ENCODE results near the gene USP34.

Gene USP34

DNA sequence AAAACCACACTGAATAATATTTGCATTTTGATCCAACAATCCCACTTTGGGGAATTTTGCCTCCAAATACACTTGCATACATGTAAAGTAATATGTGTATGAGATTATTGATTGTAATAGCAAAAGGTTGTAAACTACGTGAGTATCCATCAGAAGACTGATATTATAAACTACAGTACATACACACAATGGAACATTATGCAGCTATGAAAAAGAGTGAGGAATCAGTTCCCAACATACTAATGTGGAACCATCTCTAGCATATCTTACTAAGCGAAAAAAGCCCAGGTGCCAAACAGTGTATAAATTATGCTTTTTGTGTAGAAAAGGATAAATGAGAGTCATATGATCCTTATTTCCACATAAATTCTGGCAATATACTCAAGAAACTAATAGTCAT, 324.9 kb downstream of the USP34 start:
- Histone ChIP-seq H3K9ac (ENCODE audit: low read depth, low read length) (no peak overlapping the region; the same call in 1 of the 2 replicates), H3K4me1 (ENCODE audit: insufficient read depth, low read length) (no peaks in the 10 kb centered on the region), H3K9me3 (ENCODE audit: control insufficient read depth, insufficient read depth, low read length) (no peaks in the 10 kb centered on the region), H3K36me3 (ENCODE audit: insufficient read depth, low read length) (peaks cover 15% of the 10 kb centered on the region; the same call in 1 of the 2 replicates)

DNA sequence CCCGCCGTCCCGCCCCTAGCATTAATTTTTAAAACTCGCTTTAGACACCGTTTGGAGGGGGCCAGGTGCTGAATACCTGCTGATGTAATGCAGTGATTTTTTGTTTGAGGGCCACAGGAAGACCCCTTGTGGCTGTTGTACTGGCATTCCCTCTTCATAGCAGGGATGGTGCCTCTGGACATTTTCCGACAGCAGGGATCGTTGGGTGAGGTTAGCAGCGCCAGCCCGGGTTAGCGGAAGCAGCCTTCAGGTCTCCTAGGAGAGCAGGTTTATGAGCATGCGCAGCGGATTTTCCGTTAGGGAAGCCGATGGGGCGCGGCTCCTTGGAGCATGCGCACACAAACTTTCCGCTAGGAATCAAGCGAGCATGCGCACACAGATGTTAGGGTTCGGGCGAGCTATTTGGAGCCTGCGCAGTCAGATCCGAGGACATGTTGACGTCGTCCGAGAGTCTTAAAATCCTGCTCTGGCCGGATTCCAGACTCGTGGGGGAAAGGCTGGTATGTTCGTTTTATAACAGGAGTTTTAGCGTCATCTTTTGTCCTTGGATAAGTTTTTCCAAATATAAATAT, 326.1 kb downstream of the USP34 start:
- Histone ChIP-seq H3K9ac (ENCODE audit: low read depth, low read length) (peak overlapping the region; percentile 88; the same call in 1 of the 2 replicates), H3K4me1 (ENCODE audit: insufficient read depth, low read length) (no peaks in the 10 kb centered on the region), H3K36me3 (ENCODE audit: insufficient read depth, low read length) (peaks cover 7% of the 10 kb centered on the region; the same call in 1 of the 2 replicates), H3K9me3 (ENCODE audit: control insufficient read depth, insufficient read depth, low read length) (no peaks in the 10 kb centered on the region)

DNA sequence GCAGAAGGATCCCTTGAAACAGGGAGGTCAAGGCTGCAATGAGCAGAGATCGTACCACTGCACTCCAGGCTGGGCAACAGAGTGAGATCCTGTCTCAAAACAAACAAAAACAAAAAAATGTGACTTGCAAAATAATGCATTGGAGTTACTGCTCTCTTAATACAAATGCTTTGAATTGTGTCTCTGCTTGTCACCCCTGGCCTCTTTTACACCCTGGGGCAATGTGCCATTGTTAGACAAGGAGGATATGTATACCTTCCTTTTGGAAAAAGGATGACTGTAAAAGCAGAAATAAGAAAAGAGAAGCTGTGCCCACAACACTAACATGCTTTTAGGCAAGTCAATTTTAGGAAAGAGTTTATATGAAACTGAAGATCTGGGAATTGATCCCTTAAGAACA, 329.7 kb downstream of the USP34 start:
- Histone ChIP-seq H3K9ac (ENCODE audit: low read depth, low read length) (no peak overlapping the region), H3K36me3 (ENCODE audit: insufficient read depth, low read length) (no peaks in the 10 kb centered on the region), H3K9me3 (ENCODE audit: control insufficient read depth, insufficient read depth, low read length) (no peaks in the 10 kb centered on the region), H3K4me1 (ENCODE audit: insufficient read depth, low read length) (no peaks in the 10 kb centered on the region)

DNA sequence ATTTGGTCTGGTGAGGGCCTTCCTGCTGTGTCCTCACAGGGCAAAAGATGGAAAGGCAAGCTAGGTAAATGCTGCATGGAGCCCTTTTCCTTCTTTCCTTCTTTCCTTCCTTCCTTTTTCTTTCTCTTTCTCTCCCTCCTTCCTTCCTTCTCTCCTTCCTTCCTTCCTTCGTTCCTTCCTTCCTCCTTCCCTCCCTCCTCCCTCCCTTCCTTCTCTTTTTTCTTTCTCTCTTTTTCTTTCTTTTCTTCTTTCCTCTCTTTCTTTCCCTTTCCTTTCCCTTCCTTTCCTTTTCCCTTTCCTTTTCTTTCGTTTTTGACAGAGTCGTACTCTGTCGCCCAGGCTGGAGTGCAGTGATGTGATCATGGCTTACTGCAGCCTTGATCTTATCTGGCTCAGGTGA, 332.0 kb downstream of the USP34 start:
- Histone ChIP-seq H3K9me3 (ENCODE audit: control insufficient read depth, insufficient read depth, low read length) (no peaks in the 10 kb centered on the region), H3K4me1 (ENCODE audit: insufficient read depth, low read length) (no peaks in the 10 kb centered on the region), H3K9ac (ENCODE audit: low read depth, low read length) (no peak overlapping the region), H3K36me3 (ENCODE audit: insufficient read depth, low read length) (no peaks in the 10 kb centered on the region)

Measured in ES-I3 (cell line).